HepG2 (cell line): Measurements from ENCODE around the gene DHRS13. TPM values are rescaled to one million over a fixed set of nuclear protein-coding genes. Genes with fewer than 3 reads are reported as not detected.

Experiments used
- ADNP ChIP-seq: sonication (generic); formaldehyde crosslinking; IDR thresholded peaks from 2 replicates; pipeline ENCODE4 v1.4.0; 2020; ENCODE audit warnings: missing genetic modification reagents
- AKAP8 ChIP-seq: sonication (generic); formaldehyde crosslinking; IDR thresholded peaks from 2 replicates; pipeline ENCODE4 v1.5.1; 2020; ENCODE audit warnings: mild to moderate bottlenecking, missing genetic modification reagents
- ETV6 ChIP-seq: sonication (generic); formaldehyde crosslinking; conservative IDR thresholded peaks from 2 replicates; pipeline ENCODE4 v1.4.0; 2020; ENCODE audit warnings: missing genetic modification reagents
- HDAC1 ChIP-seq: sonication (generic); formaldehyde crosslinking; IDR thresholded peaks from 2 replicates; pipeline ENCODE4 v1.5.1; 2020; ENCODE audit warnings: mild to moderate bottlenecking, missing genetic modification reagents
- HMG20A ChIP-seq: IDR thresholded peaks from 2 replicates; pipeline ENCODE4 v1.6.1; 2016; ENCODE audit warnings: borderline replicate concordance
- KAT2B ChIP-seq: fragments of 150-350 bp; IDR thresholded peaks from 2 replicates; pipeline ENCODE4 v1.6.1; 2014; ENCODE audit warnings: low read depth, low read length, borderline replicate concordance
- KLF16 ChIP-seq, 2 experiments: sonication (generic) in 1 of 2; formaldehyde crosslinking in 1 of 2; IDR thresholded peaks; 2 replicates each; pipeline versions ENCODE4 v1.6.1 to v1.8.0; 2016 to 2023; ENCODE audit warnings: missing genetic modification reagents in 2 of 2, missing compliant biosample characterization in 1 of 2
- MAFG ChIP-seq: sonication (generic); formaldehyde crosslinking; IDR thresholded peaks from 2 replicates; pipeline ENCODE4 v1.5.1; 2020; ENCODE audit warnings: mild to moderate bottlenecking, missing genetic modification reagents
- MXD4 ChIP-seq: IDR thresholded peaks from 2 replicates; pipeline ENCODE4 v1.6.1; 2016; ENCODE audit warnings: mild to moderate bottlenecking, missing biosample characterization, missing genetic modification reagents
- PPARG ChIP-seq: conservative IDR thresholded peaks from 2 replicates; pipeline ENCODE4 v1.6.1; 2016; ENCODE audit warnings: missing biosample characterization, missing genetic modification reagents
- THYN1 ChIP-seq: sonication (generic); formaldehyde crosslinking; IDR thresholded peaks from 2 replicates; pipeline ENCODE4 v1.8.1; 2023; ENCODE audit warnings: low read depth, mild to moderate bottlenecking, moderate library complexity, missing genetic modification reagents, borderline replicate concordance
- ZNF253 ChIP-seq: sonication (generic); formaldehyde crosslinking; IDR thresholded peaks from 2 replicates; pipeline ENCODE4 v1.8.0; 2022; ENCODE audit warnings: mild to moderate bottlenecking, missing genetic modification reagents, borderline replicate concordance
- ZNF441 ChIP-seq: sonication (generic); formaldehyde crosslinking; IDR thresholded peaks from 2 replicates; pipeline ENCODE4 v1.7.0; 2021; ENCODE audit warnings: missing genetic modification reagents, borderline replicate concordance
- ZNF607 ChIP-seq: sonication (generic); formaldehyde crosslinking; IDR thresholded peaks from 2 replicates; pipeline ENCODE4 v1.5.1; 2020; ENCODE audit warnings: missing genetic modification reagents, mild to moderate bottlenecking, borderline replicate concordance
- ZNF781 ChIP-seq: sonication (generic); formaldehyde crosslinking; IDR thresholded peaks from 2 replicates; pipeline ENCODE4 v1.5.1; 2020; ENCODE audit warnings: borderline replicate concordance, mild to moderate bottlenecking, missing genetic modification reagents; ENCODE audit errors: not compliant biosample characterization
- ZSCAN30 ChIP-seq: sonication (generic); formaldehyde crosslinking; IDR thresholded peaks from 2 replicates; pipeline ENCODE4 v1.5.0; 2020; ENCODE audit warnings: mild to moderate bottlenecking, missing genetic modification reagents
- ZSCAN9 ChIP-seq: IDR thresholded peaks from 2 replicates; pipeline ENCODE4 v1.6.1; 2016; ENCODE audit warnings: borderline replicate concordance
- polyA plus RNA-seq, 8 experiments: library from polyadenylated mRNA; depleted of rRNA in 3 of 8; stranded (reverse) in 7 of 8; unstranded in 1 of 8; fragments of >200 nt; fragmentation: Illumina TruSeq in 4 of 8; extraction: Trizol in 4 of 8; gene quantifications; 2 replicates each; pipeline versions ENCODE4 v1.2.1 to v1.2.3, GENCODE V29; 2011 to 2016; ENCODE audit warnings: low read depth in 4 of 8, missing spikeins in 1 of 8, mixed read lengths in 1 of 8; ENCODE audit not compliant: insufficient read depth in 1 of 8
- total RNA-seq, 5 experiments: library from RNA; depleted of rRNA; stranded (reverse); fragments of >200 nt; fragmentation: Illumina TruSeq; extraction: Trizol; gene quantifications; 2 replicates each; pipeline ENCODE4 v1.2.3, GENCODE V29; 2016; ENCODE audit warnings: low read depth in 1 of 5
- TF ChIP-seq, protein P1 (sequence below): sonication (generic); formaldehyde crosslinking; IDR thresholded peaks from 2 replicates; pipeline ENCODE4 v1.4.0; 2020; ENCODE audit warnings: missing genetic modification reagents
- TF ChIP-seq, protein P2 (sequence below): sonication (generic); formaldehyde crosslinking; IDR thresholded peaks from 2 replicates; pipeline ENCODE4 v1.5.0; 2020; ENCODE audit warnings: mild to moderate bottlenecking, low read depth, missing genetic modification reagents, borderline replicate concordance
- TF ChIP-seq, protein P3 (sequence below): sonication (generic); formaldehyde crosslinking; IDR thresholded peaks from 2 replicates; pipeline ENCODE4 v1.5.1; 2020; ENCODE audit warnings: mild to moderate bottlenecking, missing genetic modification reagents, moderate library complexity
- TF ChIP-seq, protein P4 (sequence below): sonication (generic); formaldehyde crosslinking; IDR thresholded peaks from 2 replicates; pipeline ENCODE4 v1.8.0; 2022; ENCODE audit warnings: missing genetic modification reagents, low read depth, mild to moderate bottlenecking, borderline replicate concordance
- TF ChIP-seq, protein P5 (sequence below): IDR thresholded peaks from 2 replicates; pipeline ENCODE4 v1.6.1; 2016; ENCODE audit warnings: low read depth, control low read depth

The DHRS13 gene
- total and polyA plus RNA-seq, 2 of the 13 experiments (the other 11 are each of a cell fraction or from before 2014, with no cell fraction given): 11.8 to 12.6 TPM

DNA sequence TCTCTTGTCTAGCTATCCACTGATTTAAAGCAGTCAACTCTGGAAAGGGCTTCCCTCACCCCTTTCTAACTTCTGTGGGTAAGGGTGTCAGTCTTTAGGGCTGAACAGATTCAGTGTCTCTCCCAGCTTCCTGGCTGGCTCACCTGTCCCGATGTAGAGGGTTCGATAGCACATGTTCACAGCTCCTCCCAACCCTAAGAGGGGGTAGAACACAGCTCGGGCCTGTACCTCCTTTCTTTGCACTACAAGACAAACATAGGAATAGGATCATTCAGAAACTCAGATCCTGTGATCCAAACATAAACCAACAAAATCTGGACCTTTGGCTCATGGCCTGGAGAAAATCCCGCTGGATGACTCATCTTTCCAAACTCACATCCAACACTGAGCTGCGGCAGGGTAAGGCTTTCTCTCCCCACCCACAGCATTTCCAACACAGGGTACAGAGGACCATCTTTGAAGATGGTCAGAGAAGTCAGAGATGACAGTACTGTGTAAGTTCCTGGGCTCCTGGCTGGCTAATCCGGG is 5.8 kb upstream of the DHRS13 start (continued):
- TF ChIP-seq THYN1 (no peak), PPARG (CRISPR knock-in tag) (no peak), ZNF607 (CRISPR knock-in tag) (no peak), ZSCAN30 (CRISPR knock-in tag) (no peak), AKAP8 (no peak), MXD4 (CRISPR knock-in tag) (no peak), ZNF441 (CRISPR knock-in tag) (no peak), HDAC1 (CRISPR knock-in tag) (peak; percentile 40; the same call in 1 of the 2 replicates), ADNP (CRISPR knock-in tag) (no peak), KLF16 (CRISPR knock-in tag; IDR thresholded peaks at IDR 0.05) (no peak), KAT2B (no peak), MAFG (CRISPR knock-in tag) (no peak), ZNF781 (CRISPR knock-in tag) (no peak), ZSCAN9 (CRISPR knock-in tag) (no peak), ZNF253 (CRISPR knock-in tag) (no peak), HMG20A (CRISPR knock-in tag) (peak; percentile 11; the same call in 1 of the 2 replicates), ETV6 (no peak)
- TF ChIP-seq, protein P1, sequence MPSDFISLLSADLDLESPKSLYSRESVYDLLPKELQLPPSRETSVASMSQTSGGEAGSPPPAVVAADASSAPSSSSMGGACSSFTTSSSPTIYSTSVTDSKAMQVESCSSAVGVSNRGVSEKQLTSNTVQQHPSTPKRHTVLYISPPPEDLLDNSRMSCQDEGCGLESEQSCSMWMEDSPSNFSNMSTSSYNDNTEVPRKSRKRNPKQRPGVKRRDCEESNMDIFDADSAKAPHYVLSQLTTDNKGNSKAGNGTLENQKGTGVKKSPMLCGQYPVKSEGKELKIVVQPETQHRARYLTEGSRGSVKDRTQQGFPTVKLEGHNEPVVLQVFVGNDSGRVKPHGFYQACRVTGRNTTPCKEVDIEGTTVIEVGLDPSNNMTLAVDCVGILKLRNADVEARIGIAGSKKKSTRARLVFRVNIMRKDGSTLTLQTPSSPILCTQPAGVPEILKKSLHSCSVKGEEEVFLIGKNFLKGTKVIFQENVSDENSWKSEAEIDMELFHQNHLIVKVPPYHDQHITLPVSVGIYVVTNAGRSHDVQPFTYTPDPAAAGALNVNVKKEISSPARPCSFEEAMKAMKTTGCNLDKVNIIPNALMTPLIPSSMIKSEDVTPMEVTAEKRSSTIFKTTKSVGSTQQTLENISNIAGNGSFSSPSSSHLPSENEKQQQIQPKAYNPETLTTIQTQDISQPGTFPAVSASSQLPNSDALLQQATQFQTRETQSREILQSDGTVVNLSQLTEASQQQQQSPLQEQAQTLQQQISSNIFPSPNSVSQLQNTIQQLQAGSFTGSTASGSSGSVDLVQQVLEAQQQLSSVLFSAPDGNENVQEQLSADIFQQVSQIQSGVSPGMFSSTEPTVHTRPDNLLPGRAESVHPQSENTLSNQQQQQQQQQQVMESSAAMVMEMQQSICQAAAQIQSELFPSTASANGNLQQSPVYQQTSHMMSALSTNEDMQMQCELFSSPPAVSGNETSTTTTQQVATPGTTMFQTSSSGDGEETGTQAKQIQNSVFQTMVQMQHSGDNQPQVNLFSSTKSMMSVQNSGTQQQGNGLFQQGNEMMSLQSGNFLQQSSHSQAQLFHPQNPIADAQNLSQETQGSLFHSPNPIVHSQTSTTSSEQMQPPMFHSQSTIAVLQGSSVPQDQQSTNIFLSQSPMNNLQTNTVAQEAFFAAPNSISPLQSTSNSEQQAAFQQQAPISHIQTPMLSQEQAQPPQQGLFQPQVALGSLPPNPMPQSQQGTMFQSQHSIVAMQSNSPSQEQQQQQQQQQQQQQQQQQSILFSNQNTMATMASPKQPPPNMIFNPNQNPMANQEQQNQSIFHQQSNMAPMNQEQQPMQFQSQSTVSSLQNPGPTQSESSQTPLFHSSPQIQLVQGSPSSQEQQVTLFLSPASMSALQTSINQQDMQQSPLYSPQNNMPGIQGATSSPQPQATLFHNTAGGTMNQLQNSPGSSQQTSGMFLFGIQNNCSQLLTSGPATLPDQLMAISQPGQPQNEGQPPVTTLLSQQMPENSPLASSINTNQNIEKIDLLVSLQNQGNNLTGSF (CRISPR knock-in tag): no peak
- TF ChIP-seq, protein P2, sequence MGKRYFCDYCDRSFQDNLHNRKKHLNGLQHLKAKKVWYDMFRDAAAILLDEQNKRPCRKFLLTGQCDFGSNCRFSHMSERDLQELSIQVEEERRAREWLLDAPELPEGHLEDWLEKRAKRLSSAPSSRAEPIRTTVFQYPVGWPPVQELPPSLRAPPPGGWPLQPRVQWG (CRISPR knock-in tag): no peak
- TF ChIP-seq, protein P3, sequence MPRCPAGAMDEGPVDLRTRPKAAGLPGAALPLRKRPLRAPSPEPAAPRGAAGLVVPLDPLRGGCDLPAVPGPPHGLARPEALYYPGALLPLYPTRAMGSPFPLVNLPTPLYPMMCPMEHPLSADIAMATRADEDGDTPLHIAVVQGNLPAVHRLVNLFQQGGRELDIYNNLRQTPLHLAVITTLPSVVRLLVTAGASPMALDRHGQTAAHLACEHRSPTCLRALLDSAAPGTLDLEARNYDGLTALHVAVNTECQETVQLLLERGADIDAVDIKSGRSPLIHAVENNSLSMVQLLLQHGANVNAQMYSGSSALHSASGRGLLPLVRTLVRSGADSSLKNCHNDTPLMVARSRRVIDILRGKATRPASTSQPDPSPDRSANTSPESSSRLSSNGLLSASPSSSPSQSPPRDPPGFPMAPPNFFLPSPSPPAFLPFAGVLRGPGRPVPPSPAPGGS (CRISPR knock-in tag): no peak
- TF ChIP-seq, protein P4, sequence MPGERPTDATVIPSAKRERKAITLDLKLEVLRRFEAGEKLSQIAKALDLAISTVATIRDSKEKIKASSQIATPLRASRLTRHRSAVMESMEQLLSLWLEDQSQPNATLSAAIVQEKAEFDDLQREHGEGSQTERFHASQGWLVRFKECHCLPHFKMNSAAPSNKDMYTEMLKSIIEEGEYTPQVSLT: no peak
- TF ChIP-seq, protein P5, sequence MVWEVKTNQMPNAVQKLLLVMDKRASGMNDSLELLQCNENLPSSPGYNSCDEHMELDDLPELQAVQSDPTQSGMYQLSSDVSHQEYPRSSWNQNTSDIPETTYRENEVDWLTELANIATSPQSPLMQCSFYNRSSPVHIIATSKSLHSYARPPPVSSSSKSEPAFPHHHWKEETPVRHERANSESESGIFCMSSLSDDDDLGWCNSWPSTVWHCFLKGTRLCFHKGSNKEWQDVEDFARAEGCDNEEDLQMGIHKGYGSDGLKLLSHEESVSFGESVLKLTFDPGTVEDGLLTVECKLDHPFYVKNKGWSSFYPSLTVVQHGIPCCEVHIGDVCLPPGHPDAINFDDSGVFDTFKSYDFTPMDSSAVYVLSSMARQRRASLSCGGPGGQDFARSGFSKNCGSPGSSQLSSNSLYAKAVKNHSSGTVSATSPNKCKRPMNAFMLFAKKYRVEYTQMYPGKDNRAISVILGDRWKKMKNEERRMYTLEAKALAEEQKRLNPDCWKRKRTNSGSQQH (CRISPR knock-in tag): 0 out of 2 replicates have a peak, but pooled peaks have one; percentile 43
